Posterior vena cava (tissue), 2 donors: ENCODE measurements around the gene DNASE1L1. TPM values are rescaled to one million over a fixed set of nuclear protein-coding genes. Genes with fewer than 3 reads are reported as not detected.
"Not testable (repeated sequence)": the region's sequence is repeated elsewhere in the genome, so short reads cannot be mapped to it uniquely, and the experiment has no call there.

ENCODE experiments used
- DNase-seq: peaks from one replicate; pipeline ENCODE4 v3.0.0-alpha.2; 2020; ENCODE audit warnings: low spot score
- intact Hi-C, 2 donors: fragments of 100-400 bp; cut with DNase I; formaldehyde crosslinking; loops; one replicate each; pipeline versions ENCODE4 v1.14.1 to v1.14.2; 2022 to 2023
- total RNA-seq, 2 donors: library from RNA; stranded (reverse); fragmentation: NEBNext Ultra II Directional; extraction: Animal tissue kit (Norgen Biotek cat#: 25700); gene quantifications; one replicate each; pipeline ENCODE4 v1.2.1, GENCODE V29; 2021
- donor health status: DM: yes; HTN: yes; CAD: no.
- donor health status: DM: yes; HTN: yes; CAD: no.

Gene DNASE1L1
- total RNA-seq, 2 donors from 2014 or later = 15.9 to 20.0 TPM

- intact Hi-C loops, DNase-seq: not testable (repeated sequence)
These were observed 12.7 kb downstream of the DNASE1L1 start for GRCh38 chrX:154396363-154396762.

DNA sequence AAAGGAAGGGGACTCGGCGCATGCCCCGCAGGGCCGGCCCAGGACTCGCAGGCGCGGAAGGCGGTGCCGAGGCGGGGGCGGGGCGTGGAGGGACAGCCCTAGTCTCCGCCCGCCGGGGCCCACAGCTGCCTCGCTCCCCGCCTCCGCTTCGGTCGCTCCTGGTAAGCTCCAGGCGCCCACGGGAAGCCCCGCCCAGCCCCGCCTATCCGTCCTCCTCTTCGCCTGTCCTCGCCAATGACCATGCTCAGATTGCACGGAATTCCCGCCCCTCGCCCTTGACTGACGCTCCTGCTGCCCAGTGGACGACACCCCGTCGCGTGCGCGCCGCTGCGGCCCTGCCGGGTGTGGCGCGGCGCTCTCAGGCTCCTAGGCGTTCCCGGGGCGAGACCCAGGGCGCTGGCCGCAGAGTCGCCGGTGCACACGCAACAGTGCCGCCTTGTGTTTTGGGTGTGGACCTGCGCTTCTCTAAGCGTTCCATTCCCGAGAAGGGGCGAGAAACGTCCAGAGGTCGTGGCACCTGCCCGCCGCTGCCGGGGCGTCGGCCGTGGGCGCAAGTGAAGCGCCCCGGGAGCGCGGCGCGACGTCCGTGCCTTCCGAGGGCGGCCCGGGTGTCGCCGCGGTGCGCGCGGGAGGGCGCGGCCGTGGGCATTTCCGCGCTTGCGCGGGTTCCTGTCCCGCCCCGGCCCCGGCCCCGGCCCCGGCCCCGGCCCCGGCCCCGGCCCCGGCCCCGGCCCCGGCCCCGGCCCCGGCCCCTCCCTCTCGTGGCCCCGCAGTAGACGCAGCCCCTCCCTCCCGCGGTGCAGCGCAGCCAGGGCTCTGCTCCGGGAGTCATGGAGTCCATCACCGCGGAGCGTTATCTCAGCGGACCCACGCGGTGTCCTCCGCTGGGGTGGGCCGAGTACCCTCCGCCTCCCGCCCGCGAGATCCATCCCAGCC lies 19.0 kb downstream of the DNASE1L1 start:
- intact Hi-C loops, DNase-seq: not testable (repeated sequence)

DNA sequence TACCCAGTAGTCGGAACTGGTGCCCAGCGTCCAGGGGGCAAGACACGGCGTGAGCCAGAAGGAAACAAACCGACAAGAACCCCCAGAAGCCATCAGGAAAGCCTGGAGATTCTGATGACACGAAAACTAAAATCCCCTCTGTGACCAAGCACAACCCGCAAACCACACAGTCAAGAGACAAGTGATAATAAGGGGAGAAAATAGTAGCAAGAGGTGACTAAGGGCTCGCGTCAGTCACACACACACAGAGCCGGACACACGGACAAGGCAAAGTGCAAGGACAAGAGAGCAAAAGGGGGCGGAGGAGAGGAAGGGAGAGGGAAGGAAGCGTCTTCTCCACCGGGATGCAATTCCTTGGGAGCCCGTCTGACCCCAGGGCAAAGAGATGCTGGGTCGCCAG lies 20.4 kb downstream of the DNASE1L1 start:
- DNase-seq, intact Hi-C loops: not testable (repeated sequence)

DNA sequence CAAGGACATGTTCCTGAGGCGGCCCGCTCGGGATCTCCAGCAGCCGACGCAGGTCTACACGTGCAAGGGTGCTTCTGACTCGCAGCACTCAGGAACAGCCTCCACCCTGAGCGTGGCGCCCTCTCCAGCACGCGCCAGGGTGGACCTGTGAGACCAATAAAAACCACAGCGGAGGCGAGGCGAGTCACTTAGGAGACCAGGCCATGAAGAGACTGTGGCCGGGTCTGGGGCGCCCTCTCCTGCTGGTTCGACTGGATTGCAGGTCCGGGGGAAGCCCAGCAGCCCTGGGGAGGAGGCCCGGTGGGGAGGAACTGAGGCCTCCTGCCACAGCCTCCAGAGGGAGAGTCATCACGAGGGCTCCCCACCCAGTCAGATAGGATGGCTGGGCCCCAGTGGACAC lies 21.0 kb downstream of the DNASE1L1 start:
- DNase-seq, intact Hi-C loops: not testable (repeated sequence)

DNA sequence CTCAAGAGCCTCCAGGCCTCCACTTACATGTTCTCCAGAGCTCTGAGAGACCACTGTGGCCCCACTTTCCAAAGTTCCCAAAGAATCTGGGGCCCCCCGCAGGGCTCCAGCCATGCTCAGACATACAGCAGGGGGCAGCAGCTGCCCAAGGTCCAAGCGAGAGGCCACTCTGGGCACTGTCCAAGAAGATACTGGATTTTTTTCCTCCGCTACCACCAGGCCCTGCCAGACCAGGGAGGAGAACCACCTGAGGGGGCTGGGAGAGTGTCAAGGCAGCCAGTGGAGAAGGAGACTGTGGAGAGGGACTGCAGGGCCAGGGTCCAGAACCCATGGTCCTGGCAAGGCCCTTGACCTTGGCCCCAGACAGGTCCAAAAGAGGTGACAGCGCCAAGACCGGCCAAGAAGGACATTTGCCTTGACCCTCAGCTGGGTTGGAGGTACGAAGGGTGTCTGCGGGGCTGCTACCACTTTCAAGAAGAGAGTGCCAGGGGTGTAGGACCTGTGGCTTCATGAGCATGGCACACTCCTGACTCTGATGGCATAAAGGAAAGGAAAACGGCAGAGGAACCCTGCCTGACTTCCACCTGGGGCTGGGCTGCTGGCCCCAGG lies 24.7 kb downstream of the DNASE1L1 start:
- intact Hi-C loops = no loop called here
- peak; percentile 78 for DNase-seq

DNA sequence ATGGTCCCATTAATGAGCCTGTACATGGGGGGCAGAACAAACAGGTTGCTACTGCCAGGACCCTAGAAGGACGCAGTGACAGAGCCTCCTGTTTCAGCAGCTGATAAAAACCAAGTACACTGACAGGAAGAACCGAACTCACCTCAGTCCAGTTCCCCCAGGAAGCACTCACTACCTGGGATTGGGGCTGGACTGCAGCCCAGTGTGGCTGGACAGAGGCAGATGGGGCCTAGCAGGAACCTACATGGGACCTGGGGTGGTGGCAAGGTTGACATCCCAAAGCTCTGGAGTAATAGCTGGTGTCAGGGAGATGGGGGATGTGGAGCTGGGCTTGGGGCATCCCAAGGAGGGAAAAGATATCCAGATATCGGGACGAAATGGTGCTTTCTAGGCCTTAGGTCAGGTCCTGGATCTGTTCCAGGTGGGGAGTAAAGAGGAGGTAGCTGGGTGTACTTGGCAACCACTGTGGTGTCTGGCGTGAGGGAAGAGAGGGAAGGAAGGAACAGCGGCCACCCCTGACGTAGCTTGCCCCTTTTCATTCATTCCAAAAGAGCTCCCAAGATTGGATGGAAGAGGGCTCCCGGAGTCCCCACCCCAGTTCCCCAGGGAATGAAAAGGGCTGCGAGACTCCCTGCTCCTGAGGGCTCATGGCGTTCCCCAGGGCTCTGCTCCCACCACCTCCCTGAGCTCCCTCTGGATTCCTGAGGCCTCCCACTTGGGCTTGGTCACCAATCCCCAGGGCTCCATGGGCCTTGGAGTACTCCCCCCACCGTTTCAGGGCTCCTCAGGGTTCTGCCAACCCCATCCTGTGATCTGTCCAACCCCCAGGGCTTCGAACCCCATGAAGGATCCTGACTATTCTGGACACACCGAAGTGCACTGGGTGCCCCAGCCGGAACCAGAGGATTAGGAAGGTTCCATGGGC lies 25.4 kb downstream of the DNASE1L1 start:
- intact Hi-C loops = no loop called here
- DNase-seq = no peak

DNA sequence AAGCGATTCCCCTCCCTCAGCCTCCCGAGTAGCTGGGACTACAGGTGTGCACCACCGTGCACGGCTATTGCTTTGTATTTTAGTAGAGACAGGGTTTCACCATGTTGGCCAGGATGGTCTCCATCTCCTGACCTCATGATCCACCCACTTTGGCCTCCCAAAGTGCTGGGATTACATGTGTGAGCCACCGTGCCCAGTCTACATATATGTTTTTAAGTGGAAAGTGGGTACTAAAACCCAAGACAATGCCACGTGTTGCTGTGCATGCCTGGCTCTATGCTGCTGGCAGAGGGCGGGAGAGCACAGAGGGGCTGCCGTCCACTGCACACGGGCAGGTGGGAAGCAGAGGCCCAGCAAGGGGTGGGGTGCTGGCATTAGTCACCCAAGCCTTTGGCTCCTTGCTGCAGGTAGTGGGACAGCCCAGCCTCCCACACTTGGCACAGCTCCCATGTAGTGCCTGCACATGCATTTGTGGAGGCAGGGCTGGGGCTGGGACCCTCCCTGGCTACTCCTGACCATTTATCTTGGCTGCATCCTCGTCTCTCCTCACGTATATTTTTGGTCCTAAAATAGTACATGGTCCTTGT lies 26.5 kb downstream of the DNASE1L1 start:
- intact Hi-C loops = no loop called here
- no peak for DNase-seq

- intact Hi-C loops = no loop called here
- DNase-seq = no peak
These were observed 27.8 kb downstream of the DNASE1L1 start for GRCh38 chrX:154381271-154381670.

DNA sequence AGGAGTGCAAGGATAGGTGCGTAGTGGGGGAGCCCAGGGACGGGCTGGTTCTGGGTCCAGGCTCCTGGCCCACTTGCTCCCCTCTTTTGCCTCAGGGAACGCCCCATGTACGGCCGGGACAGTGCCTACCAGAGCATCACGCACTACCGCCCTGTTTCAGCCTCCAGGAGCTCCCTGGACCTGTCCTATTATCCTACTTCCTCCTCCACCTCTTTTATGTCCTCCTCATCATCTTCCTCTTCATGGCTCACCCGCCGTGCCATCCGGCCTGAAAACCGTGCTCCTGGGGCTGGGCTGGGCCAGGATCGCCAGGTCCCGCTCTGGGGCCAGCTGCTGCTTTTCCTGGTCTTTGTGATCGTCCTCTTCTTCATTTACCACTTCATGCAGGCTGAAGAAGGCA lies 28.3 kb downstream of the DNASE1L1 start:
- DNase-seq = no peak
- intact Hi-C loops = no loop called here

- intact Hi-C loops = no loop called here
- DNase-seq = no peak
These were observed 28.9 kb downstream of the DNASE1L1 start for GRCh38 chrX:154380153-154380552.

DNA sequence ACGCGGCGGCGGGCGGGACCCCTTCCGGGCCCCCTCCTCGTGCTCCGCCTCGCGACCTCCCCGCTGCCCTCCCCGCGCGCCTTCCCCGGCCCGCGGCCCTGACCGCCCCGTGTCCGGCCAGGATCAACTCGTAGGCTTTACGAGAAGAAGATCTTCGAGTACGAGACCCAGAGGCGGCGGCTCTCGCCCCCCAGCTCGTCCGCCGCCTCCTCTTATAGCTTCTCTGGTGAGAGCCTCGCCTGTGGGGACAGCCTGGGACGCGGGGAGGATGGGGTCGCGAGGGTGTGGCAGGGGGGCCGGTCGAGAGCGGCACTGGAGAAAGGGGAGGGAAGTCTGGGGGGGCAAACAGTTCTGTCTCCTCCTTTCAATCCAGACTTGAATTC lies 29.5 kb downstream of the DNASE1L1 start:
- DNase-seq = no peak
- intact Hi-C loops = no loop called here

DNA sequence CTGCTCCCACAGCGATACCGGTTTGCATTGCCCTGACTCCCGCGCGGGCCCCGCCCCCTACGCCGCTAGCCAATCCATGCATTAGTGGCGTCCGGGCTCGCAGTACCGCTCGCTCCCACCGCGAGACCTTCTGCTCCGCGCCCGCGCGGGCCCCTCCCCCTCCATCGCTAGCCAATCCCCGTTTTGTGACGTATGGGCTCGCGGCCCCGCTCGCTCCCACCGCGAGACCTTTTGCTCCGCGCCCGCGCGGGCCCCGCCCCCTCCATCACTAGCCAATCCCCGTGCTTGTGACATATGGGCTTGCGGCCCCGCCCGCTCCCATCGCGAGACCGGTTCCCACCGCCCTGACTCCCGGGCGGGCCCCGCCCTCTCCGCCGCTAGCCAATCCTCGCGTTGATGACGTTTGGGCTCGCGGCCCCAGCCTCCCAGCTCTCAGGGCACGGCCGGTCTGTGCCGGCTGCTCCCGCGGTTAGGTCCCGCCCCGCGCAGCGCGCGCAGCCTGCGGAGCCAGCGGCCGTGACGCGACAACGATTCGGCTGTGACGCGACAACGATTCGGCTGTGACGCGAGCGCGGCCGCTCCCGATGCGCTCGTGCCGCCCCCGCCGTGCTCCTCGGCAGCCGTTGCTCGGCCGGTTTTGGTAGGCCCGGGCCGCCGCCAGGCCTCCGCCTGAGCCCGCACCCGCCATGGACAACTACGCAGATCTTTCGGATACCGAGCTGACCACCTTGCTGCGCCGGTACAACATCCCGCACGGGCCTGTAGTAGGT lies 30.1 kb downstream of the DNASE1L1 start, which contains the start of gene EMD:
Gene EMD (plus strand): TSS at position 497 of the 770 bp plus-strand sequence. CDS start 190 bp downstream, at position 687.
- intact Hi-C loops = no loop called here
- peak; percentile 98 for DNase-seq

DNA sequence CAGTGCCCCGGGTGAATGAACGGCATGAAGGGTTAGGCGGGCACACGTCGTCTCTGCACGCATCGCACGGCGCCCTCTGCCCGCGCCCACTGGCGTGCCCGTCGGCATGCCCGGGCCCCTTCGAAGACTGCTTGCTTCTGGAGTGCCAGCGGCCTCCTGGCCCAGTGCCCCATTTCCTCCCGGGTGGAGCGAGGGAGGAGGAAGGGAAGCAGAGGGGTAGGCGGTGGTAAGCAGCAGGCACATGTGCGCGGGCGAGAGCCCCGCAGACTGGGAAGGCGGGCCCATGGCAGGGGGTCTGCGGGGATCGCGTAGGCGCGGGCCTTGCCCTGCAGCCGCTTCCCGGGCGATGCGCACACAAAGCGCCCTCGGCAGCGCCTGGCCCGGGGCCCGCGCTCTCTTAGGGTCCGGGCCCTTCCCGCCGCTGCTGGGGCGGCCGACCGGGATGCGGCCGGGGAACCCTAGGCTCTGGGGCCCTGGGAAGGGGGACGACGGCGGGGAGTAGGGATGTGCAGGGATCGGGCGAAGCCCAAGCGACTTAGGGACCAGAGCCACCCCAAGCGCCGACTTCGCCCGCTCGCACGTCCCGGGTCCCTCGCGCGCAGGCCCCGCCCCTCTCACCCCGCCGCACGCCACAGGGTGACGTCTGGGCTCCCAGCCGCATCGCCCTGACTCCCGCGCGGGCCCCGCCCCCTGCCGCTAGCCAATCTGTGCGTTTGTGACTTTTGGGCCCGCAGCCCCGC lies 30.8 kb downstream of the DNASE1L1 start:
- no peak for DNase-seq
- intact Hi-C loops = no loop called here

DNA sequence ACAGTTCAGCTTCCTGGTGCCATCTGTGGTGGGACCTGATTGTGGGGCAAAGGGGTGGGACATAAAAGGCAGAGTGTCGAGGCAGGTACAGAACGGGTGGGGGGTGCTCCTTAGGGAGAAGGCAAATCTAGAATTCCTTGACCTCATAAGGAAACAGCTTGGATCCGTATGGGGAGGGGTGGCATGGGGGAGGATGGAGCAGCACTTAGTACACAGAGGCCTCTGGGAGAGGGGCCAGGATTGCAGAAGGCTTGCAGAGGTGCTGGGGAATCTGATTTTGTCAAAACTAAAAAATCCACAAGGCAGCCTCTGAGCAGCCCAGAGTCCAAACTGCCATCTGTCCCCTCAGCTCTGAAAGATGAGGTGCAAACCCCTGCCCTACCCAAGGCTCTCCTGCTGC lies 32.3 kb downstream of the DNASE1L1 start:
- no peak for DNase-seq
- intact Hi-C loops = no loop called here

DNA sequence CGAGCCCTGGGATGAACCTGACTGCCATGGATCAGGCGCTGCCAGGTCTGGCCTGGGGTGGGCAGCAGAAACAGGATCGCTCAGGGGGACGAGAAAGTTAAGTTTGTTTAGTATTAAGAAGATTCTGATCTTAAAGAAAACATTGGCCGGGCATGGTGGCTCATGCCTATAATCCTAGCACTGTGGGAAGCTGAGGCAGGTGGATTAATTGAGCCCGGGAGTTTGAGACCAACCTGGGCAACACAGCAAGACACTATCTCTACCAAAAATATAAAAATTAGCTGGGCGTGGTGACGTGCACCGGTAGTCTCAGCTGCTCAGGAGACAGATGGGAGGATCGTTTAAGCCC lies 33.9 kb downstream of the DNASE1L1 start:
- intact Hi-C loops = no loop called here

GRCh38 chrX:154374313-154375155 lies 34.5 kb downstream of the DNASE1L1 start, which contains the start of gene FLNA:
FLNA (minus strand) TSS chrX:154374634; CDS start chrX:154371245, 3,389 bp downstream.
- intact Hi-C loops = no loop called here
- DNase-seq = no peak

More for the DNA sequence above, 33.9 kb downstream of the DNASE1L1 start:
- no peak for DNase-seq
